Adrenal gland (tissue), 5 donors: Measurements from ENCODE around the gene LCE7A.

Experiments
- CTCF ChIP-seq, 6 experiments: fragments of 450-650 bp in 4 of 6; fragments of 200-600 bp in 2 of 6; sonication (generic) in 1 of 6; IDR thresholded peaks; 1 replicate in 5 of 6; 2 replicates in 1 of 6; pipeline versions ENCODE4 v1.5.1 to v1.8.0; 2016 to 2021; ENCODE audit warnings: antibody characterized with exemption in 6 of 6, mild to moderate bottlenecking in 2 of 6, moderate library complexity in 1 of 6
- POLR2A ChIP-seq, 2 donors: fragments of 450-650 bp; IDR thresholded peaks; one replicate each; pipeline ENCODE4 v1.6.1; 2017; ENCODE audit warnings: antibody characterized with exemption in 2 of 2, mild to moderate bottlenecking in 2 of 2, moderate library complexity in 1 of 2
- donor health status: DM: no; HTN: no; CAD: no.

DNA sequence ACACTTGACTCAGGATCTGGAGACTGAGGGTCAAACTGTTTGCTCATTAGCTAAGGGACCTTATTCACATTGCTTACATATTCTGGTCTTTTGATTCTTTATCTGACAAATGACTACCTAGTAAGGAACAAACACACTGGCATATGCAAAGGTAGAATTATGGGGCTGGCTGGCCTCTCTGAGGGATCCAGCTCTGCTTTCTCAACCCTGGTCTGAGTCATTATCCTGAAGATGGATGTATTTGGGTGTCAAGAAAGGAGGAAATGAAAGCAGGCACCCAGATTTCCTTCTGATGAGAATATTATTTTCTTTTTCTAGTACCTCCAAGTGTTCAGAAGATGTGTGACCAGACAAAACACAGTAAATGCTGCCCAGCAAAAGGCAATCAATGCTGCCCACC is 24.3 kb downstream of the LCE7A start:
- TF ChIP-seq POLR2A (IDR thresholded peaks at IDR 0.05) (no peak), CTCF (IDR thresholded peaks at IDR 0.05) (no peak)
